Lower lobe of right lung (tissue), 2 donors: ENCODE measurements around the gene SNRPF. TPM values are rescaled to one million over a fixed set of nuclear protein-coding genes. Genes with fewer than 3 reads are reported as not detected.
"Not testable (repeated sequence)": the region's sequence is repeated elsewhere in the genome, so short reads cannot be mapped to it uniquely, and the experiment has no call there.

Experiments
- ATAC-seq, 2 donors: fragments of 200-7000 bp; cut with Tn5 transposase; one replicate each; pipeline ENCODE4 v1.9.1; 2020 to 2022; ENCODE audit warnings: mild to moderate bottlenecking in 2 of 2, moderate library complexity in 2 of 2
- DNase-seq: peaks from one replicate; pipeline ENCODE4 v3.0.0-alpha.2; 2020
- H3K27ac ChIP-seq: fragments of 200-600 bp; one replicate; pipeline ENCODE4 v1.8.0; 2022
- H3K27me3 ChIP-seq: fragments of 200-600 bp; one replicate; pipeline ENCODE4 v1.8.0; 2022; ENCODE audit warnings: low read depth
- H3K36me3 ChIP-seq: fragments of 200-600 bp; one replicate; pipeline ENCODE4 v1.8.0; 2022; ENCODE audit warnings: mild to moderate bottlenecking
- H3K4me1 ChIP-seq: fragments of 200-600 bp; one replicate; pipeline ENCODE4 v1.8.0; 2022
- H3K4me3 ChIP-seq: fragments of 200-600 bp; one replicate; pipeline ENCODE4 v1.8.0; 2022; ENCODE audit warnings: mild to moderate bottlenecking
- H3K9me3 ChIP-seq: fragments of 200-600 bp; one replicate; pipeline ENCODE4 v1.8.0; 2022
- CTCF ChIP-seq: fragments of 200-600 bp; IDR thresholded peaks from one replicate; pipeline ENCODE4 v1.8.0; 2022; ENCODE audit warnings: antibody characterized with exemption, mild to moderate bottlenecking
- intact Hi-C: fragments of 100-400 bp; cut with DNase I; formaldehyde crosslinking; loops from one replicate; pipeline ENCODE4 v1.11.0; 2022
- total RNA-seq: library from RNA; stranded (reverse); fragmentation: NEBNext Ultra II Directional; extraction: Animal tissue kit (Norgen Biotek cat#: 25700); gene quantifications from one replicate; pipeline ENCODE4 v1.2.1, GENCODE V29; 2021
- donor health status: DM: no; HTN: yes; CAD: no; lungs with severe emphysema.

SNRPF gene
- total RNA-seq, 1 donor from 2014 or later = 15.2 TPM

GRCh38 chr12:95836630-95837239, 22.0 kb upstream of the SNRPF start:
- DNase-seq (no peak), ATAC-seq (peak; percentile 92 to 93)
- no peaks in the 10 kb centered on the region for H3K36me3 ChIP-seq
- H3K27me3 ChIP-seq = no peaks in the 10 kb centered on the region
- TF ChIP-seq CTCF = no peak
- no peak overlapping the region for H3K4me3 ChIP-seq
- H3K9me3 ChIP-seq = no peaks in the 10 kb centered on the region
- no peak overlapping the region for H3K27ac ChIP-seq
- intact Hi-C loops = no loop called here
- H3K4me1 ChIP-seq = peaks cover 17% of the 10 kb centered on the region

GRCh38 chr12:95837240-95838038, 21.3 kb upstream of the SNRPF start:
- no peak overlapping the region for H3K27ac ChIP-seq
- no peak for DNase-seq
- H3K4me3 ChIP-seq = peak overlapping the region; percentile 25
- peaks cover 17% of the 10 kb centered on the region for H3K4me1 ChIP-seq
- intact Hi-C loops = no loop called here
- no peaks in the 10 kb centered on the region for H3K36me3 ChIP-seq
- peak; percentile 38 to 59 for ATAC-seq
- no peaks in the 10 kb centered on the region for H3K9me3 ChIP-seq
- H3K27me3 ChIP-seq = no peaks in the 10 kb centered on the region
- no peak for TF ChIP-seq CTCF

GRCh38 chr12:95838125-95838524, 20.6 kb upstream of the SNRPF start:
- no peaks in the 10 kb centered on the region for H3K27me3 ChIP-seq
- no peaks in the 10 kb centered on the region for H3K9me3 ChIP-seq
- H3K36me3 ChIP-seq = no peaks in the 10 kb centered on the region
- TF ChIP-seq CTCF = no peak
- DNase-seq = no peak
- peaks cover 17% of the 10 kb centered on the region for H3K4me1 ChIP-seq
- intact Hi-C loops = no loop called here
- H3K27ac ChIP-seq = no peak overlapping the region
- peak; percentile 40 to 60 for ATAC-seq
- peak overlapping the region; percentile 25 for H3K4me3 ChIP-seq

- H3K27me3 ChIP-seq, H3K4me3 ChIP-seq, intact Hi-C loops, H3K27ac ChIP-seq, DNase-seq, H3K36me3 ChIP-seq, H3K9me3 ChIP-seq, H3K4me1 ChIP-seq: not testable (repeated sequence)
- ATAC-seq = peak in 1 of 2 donors; percentile 47
These were observed 16.3 kb upstream of the SNRPF start for GRCh38 chr12:95842426-95842825.

- peak; percentile 40 for TF ChIP-seq CTCF
- no peak for DNase-seq
- H3K27ac ChIP-seq = peak overlapping the region; percentile 57
- no peaks in the 10 kb centered on the region for H3K27me3 ChIP-seq
- H3K4me3 ChIP-seq = no peak overlapping the region
- H3K9me3 ChIP-seq = no peaks in the 10 kb centered on the region
- ATAC-seq = peak; percentile 87 to 91
- H3K4me1 ChIP-seq = peaks cover 6% of the 10 kb centered on the region
- H3K36me3 ChIP-seq = no peaks in the 10 kb centered on the region
- intact Hi-C loops = no loop called here
These were observed 10.0 kb upstream of the SNRPF start for GRCh38 chr12:95848575-95849388.
